Measurements from ENCODE around the gene CYB5B. TPM values are rescaled to one million over a fixed set of nuclear protein-coding genes. Genes with fewer than 3 reads are reported as not detected.

Gene CYB5B
- polyA plus RNA-seq, 3 donors, result 32.3 to 90.4 (median 84.9) TPM

GRCh38 chr16:69410219-69410990 is 14.0 kb upstream of the CYB5B start:
- H3K27me3 Mint-ChIP-seq (ENCODE audit: low read depth in 3 of 3), result peaks cover 12 to 17% (median 15%) of the 10 kb centered on the region in 3 donors
- DNase-seq, result no peak
- Histone ChIP-seq H3K4me3 (replicated peaks in 1 of 3; ENCODE audit: low read depth in 2 of 3, low read length in 3 of 3) (no peak overlapping the region), H2AFZ (ENCODE audit: insufficient read depth, low read depth, low read length, poor library complexity, severe bottlenecking) (no peak overlapping the region), H3K36me3 (replicated peaks in 1 of 2; ENCODE audit: control insufficient read depth in 1 of 2, insufficient read depth in 2 of 2, low read length in 2 of 2) (no peaks in the 10 kb centered on the region), H4K20me1 (ENCODE audit: insufficient read depth, low read length) (no peaks in the 10 kb centered on the region), H3K27me3 (ENCODE audit: control insufficient read depth in 2 of 2, insufficient read depth in 2 of 2, low read length in 2 of 2) (no peaks in the 10 kb centered on the region), H3K9me3 (replicated peaks in 1 of 2; ENCODE audit: control insufficient read depth in 1 of 2, insufficient read depth in 1 of 2, low read length in 2 of 2) (peaks cover 0 to 3% of the 10 kb centered on the region in 2 donors), H3K9ac (ENCODE audit: insufficient read depth, low read length, poor library complexity, severe bottlenecking) (no peak overlapping the region), H3K27ac (ENCODE audit: low read depth in 1 of 2, low read length in 2 of 2) (no peak overlapping the region), H3K4me2 (replicated peaks; ENCODE audit: extremely low read depth, low read length, poor library complexity, severe bottlenecking) (no peak overlapping the region), H3K4me1 (ENCODE audit: control insufficient read depth in 1 of 2, insufficient read depth in 2 of 2, low read length in 2 of 2) (no peaks in the 10 kb centered on the region), H3K79me2 (ENCODE audit: insufficient read depth, low read length) (no peaks in the 10 kb centered on the region)
- no peak overlapping the region for H3K27ac Mint-ChIP-seq
- 100% methylated on average over 1 of the region's 6 CpGs for WGBS (ENCODE audit: insufficient coverage)
- H3K9me3 Mint-ChIP-seq, result peaks cover 0 to 6% (median 3%) of the 10 kb centered on the region in 7 donors
- no peak for TF ChIP-seq CTCF (IDR thresholded peaks at IDR 0.05)
- H3K36me3 Mint-ChIP-seq, result no peaks in the 10 kb centered on the region
- intact Hi-C loops (cut with micrococcal nuclease), result no loop called here
- no peaks in the 10 kb centered on the region for H3K4me1 Mint-ChIP-seq
- H3K4me3 Mint-ChIP-seq, result no peak overlapping the region

- Mint-ChIP-seq H3K9me3 (peaks cover 0 to 6% (median 3%) of the 10 kb centered on the region in 7 donors), H3K27ac (no peak overlapping the region), H3K36me3 (no peaks in the 10 kb centered on the region), H3K27me3 (ENCODE audit: low read depth in 3 of 3) (peaks cover 10 to 17% (median 12%) of the 10 kb centered on the region in 3 donors), H3K4me3 (no peak overlapping the region), H3K4me1 (no peaks in the 10 kb centered on the region)
- H3K4me2 ChIP-seq (replicated peaks; ENCODE audit: extremely low read depth, low read length, poor library complexity, severe bottlenecking), result no peak overlapping the region
- no peaks in the 10 kb centered on the region for H3K79me2 ChIP-seq (ENCODE audit: insufficient read depth, low read length)
- H3K4me3 ChIP-seq (replicated peaks in 1 of 3; ENCODE audit: low read depth in 2 of 3, low read length in 3 of 3), result no peak overlapping the region
- no peak overlapping the region for H2AFZ ChIP-seq (ENCODE audit: insufficient read depth, low read depth, low read length, poor library complexity, severe bottlenecking)
- no peaks in the 10 kb centered on the region for H4K20me1 ChIP-seq (ENCODE audit: insufficient read depth, low read length)
- no peaks in the 10 kb centered on the region for H3K4me1 ChIP-seq (ENCODE audit: control insufficient read depth in 1 of 2, insufficient read depth in 2 of 2, low read length in 2 of 2)
- intact Hi-C loops (cut with micrococcal nuclease), result no loop called here
- peaks cover 0 to 3% of the 10 kb centered on the region in 2 donors for H3K9me3 ChIP-seq (replicated peaks in 1 of 2; ENCODE audit: control insufficient read depth in 1 of 2, insufficient read depth in 1 of 2, low read length in 2 of 2)
- no peak overlapping the region for H3K27ac ChIP-seq (ENCODE audit: low read depth in 1 of 2, low read length in 2 of 2)
- no peaks in the 10 kb centered on the region for H3K36me3 ChIP-seq (replicated peaks in 1 of 2; ENCODE audit: control insufficient read depth in 1 of 2, insufficient read depth in 2 of 2, low read length in 2 of 2)
- TF ChIP-seq CTCF (IDR thresholded peaks at IDR 0.05), result no peak
- no peak for DNase-seq
- H3K27me3 ChIP-seq (ENCODE audit: control insufficient read depth in 2 of 2, insufficient read depth in 2 of 2, low read length in 2 of 2), result no peaks in the 10 kb centered on the region
- 91% methylated on average over 9 of the region's 18 CpGs for WGBS (ENCODE audit: insufficient coverage)
- H3K9ac ChIP-seq (ENCODE audit: insufficient read depth, low read length, poor library complexity, severe bottlenecking), result no peak overlapping the region
Observed at GRCh38 chr16:69411064-69411985, 13.1 kb upstream of the CYB5B start.
